ENCODE data around the gene SENP3. TPM values are rescaled to one million over a fixed set of nuclear protein-coding genes. Genes with fewer than 3 reads are reported as not detected.

SENP3 gene
- total RNA-seq, 1 experiment from 2014 or later: 101 TPM

GRCh38 chr17:7548585-7549400 lies 12.9 kb upstream of the SENP3 start, which contains the start of gene TNFSF12:
TNFSF12 (plus strand) TSS chr17:7549058; CDS start chr17:7549154, 96 bp downstream.
- H3K27me3 ChIP-seq (replicated peaks): no peaks in the 10 kb centered on the region
- H3K36me3 ChIP-seq: no peaks in the 10 kb centered on the region
- no peaks in the 10 kb centered on the region for H3K9me3 ChIP-seq (replicated peaks)
- peaks cover 12% of the 10 kb centered on the region for H3K4me1 ChIP-seq (replicated peaks)
- peak within 1 kb of the TSS; percentile 47 for H3K4me3 ChIP-seq
- DNase-seq (ENCODE audit: low read depth in 1 of 2, low spot score in 2 of 2): peak; percentile 29 to 61
- H3K27ac ChIP-seq: no peak within 1 kb of the TSS

- DNase-seq (ENCODE audit: low read depth in 1 of 2, low spot score in 2 of 2): no peak
- H3K4me3 ChIP-seq: peak overlapping the region; percentile 47
- H3K36me3 ChIP-seq: no peaks in the 10 kb centered on the region
- no peaks in the 10 kb centered on the region for H3K27me3 ChIP-seq (replicated peaks)
- H3K4me1 ChIP-seq (replicated peaks): peaks cover 12% of the 10 kb centered on the region
- no peaks in the 10 kb centered on the region for H3K9me3 ChIP-seq (replicated peaks)
- no peak overlapping the region for H3K27ac ChIP-seq
Observed at GRCh38 chr17:7549401-7550055, 12.2 kb upstream of the SENP3 start.

GRCh38 chr17:7550344-7550743 lies 11.4 kb upstream of the SENP3 start:
- Histone ChIP-seq H3K4me1 (replicated peaks) (peaks cover 12% of the 10 kb centered on the region), H3K36me3 (no peaks in the 10 kb centered on the region), H3K4me3 (no peak overlapping the region), H3K27ac (no peak overlapping the region), H3K27me3 (replicated peaks) (no peaks in the 10 kb centered on the region), H3K9me3 (replicated peaks) (no peaks in the 10 kb centered on the region)
- DNase-seq (ENCODE audit: low read depth in 1 of 2, low spot score in 2 of 2): no peak

- Histone ChIP-seq H3K4me3 (no peak overlapping the region), H3K27ac (no peak overlapping the region), H3K4me1 (replicated peaks) (peaks cover 12% of the 10 kb centered on the region), H3K27me3 (replicated peaks) (no peaks in the 10 kb centered on the region), H3K9me3 (replicated peaks) (no peaks in the 10 kb centered on the region), H3K36me3 (no peaks in the 10 kb centered on the region)
- no peak for DNase-seq (ENCODE audit: low read depth in 1 of 2, low spot score in 2 of 2)
Observed at GRCh38 chr17:7551396-7551795, 10.3 kb upstream of the SENP3 start.

GRCh38 chr17:7552621-7553051 lies 9.1 kb upstream of the SENP3 start:
- no peaks in the 10 kb centered on the region for H3K27me3 ChIP-seq (replicated peaks)
- H3K27ac ChIP-seq: no peak overlapping the region
- no peaks in the 10 kb centered on the region for H3K9me3 ChIP-seq (replicated peaks)
- DNase-seq (ENCODE audit: low read depth in 1 of 2, low spot score in 2 of 2): no peak
- H3K4me3 ChIP-seq: no peak overlapping the region
- H3K4me1 ChIP-seq (replicated peaks): peaks cover 12% of the 10 kb centered on the region
- no peaks in the 10 kb centered on the region for H3K36me3 ChIP-seq

GRCh38 chr17:7553356-7553755 lies 8.4 kb upstream of the SENP3 start:
- H3K4me3 ChIP-seq: no peak overlapping the region
- no peak for DNase-seq (ENCODE audit: low read depth in 1 of 2, low spot score in 2 of 2)
- peaks cover 10% of the 10 kb centered on the region for H3K4me1 ChIP-seq (replicated peaks)
- no peaks in the 10 kb centered on the region for H3K9me3 ChIP-seq (replicated peaks)
- no peaks in the 10 kb centered on the region for H3K36me3 ChIP-seq
- H3K27ac ChIP-seq: no peak overlapping the region
- no peaks in the 10 kb centered on the region for H3K27me3 ChIP-seq (replicated peaks)

GRCh38 chr17:7555320-7555948 lies 6.3 kb upstream of the SENP3 start:
- peaks cover 2% of the 10 kb centered on the region for H3K4me1 ChIP-seq (replicated peaks)
- no peak overlapping the region for H3K4me3 ChIP-seq
- no peaks in the 10 kb centered on the region for H3K27me3 ChIP-seq (replicated peaks)

GRCh38 chr17:7556627-7557026 lies 5.1 kb upstream of the SENP3 start:
- DNase-seq (ENCODE audit: low read depth in 1 of 2, low spot score in 2 of 2): no peak
- H3K36me3 ChIP-seq: no peaks in the 10 kb centered on the region

More at GRCh38 chr17:7555320-7555948, 6.3 kb upstream of the SENP3 start:
- no peak for DNase-seq (ENCODE audit: low read depth in 1 of 2, low spot score in 2 of 2)
- Histone ChIP-seq H3K9me3 (replicated peaks) (no peaks in the 10 kb centered on the region), H3K27ac (no peak overlapping the region), H3K36me3 (no peaks in the 10 kb centered on the region)

GRCh38 chr17:7557147-7557764 lies 4.5 kb upstream of the SENP3 start:
- DNase-seq (ENCODE audit: low read depth in 1 of 2, low spot score in 2 of 2): no peak
- Histone ChIP-seq H3K9me3 (replicated peaks) (no peaks in the 10 kb centered on the region), H3K4me3 (no peak overlapping the region), H3K36me3 (peaks cover 4% of the 10 kb centered on the region; the same call in 1 of the 2 replicates), H3K27me3 (replicated peaks) (no peaks in the 10 kb centered on the region), H3K4me1 (replicated peaks) (peaks cover 7% of the 10 kb centered on the region), H3K27ac (no peak overlapping the region)

More at GRCh38 chr17:7556627-7557026, 5.1 kb upstream of the SENP3 start:
- no peaks in the 10 kb centered on the region for H3K9me3 ChIP-seq (replicated peaks)
- H3K27ac ChIP-seq: no peak overlapping the region
- H3K27me3 ChIP-seq (replicated peaks): no peaks in the 10 kb centered on the region
- peaks cover 7% of the 10 kb centered on the region for H3K4me1 ChIP-seq (replicated peaks)
- no peak overlapping the region for H3K4me3 ChIP-seq

GRCh38 chr17:7557775-7558543 lies 3.8 kb upstream of the SENP3 start:
- DNase-seq (ENCODE audit: low read depth in 1 of 2, low spot score in 2 of 2): no peak
- Histone ChIP-seq H3K27ac (no peak overlapping the region), H3K4me1 (replicated peaks) (peaks cover 12% of the 10 kb centered on the region), H3K27me3 (replicated peaks) (no peaks in the 10 kb centered on the region), H3K9me3 (replicated peaks) (no peaks in the 10 kb centered on the region), H3K36me3 (peaks cover 4% of the 10 kb centered on the region), H3K4me3 (no peak overlapping the region)

GRCh38 chr17:7558544-7559319 lies 3.0 kb upstream of the SENP3 start, which contains the start of gene TNFSF13:
TNFSF13 (plus strand) TSS chr17:7558750; CDS start chr17:7559040, 290 bp downstream.
- Histone ChIP-seq H3K4me3 (no peak within 1 kb of the TSS), H3K36me3 (peaks cover 10% of the 10 kb centered on the region), H3K27ac (no peak within 1 kb of the TSS), H3K4me1 (replicated peaks) (peaks cover 14% of the 10 kb centered on the region), H3K9me3 (replicated peaks) (no peaks in the 10 kb centered on the region), H3K27me3 (replicated peaks) (no peaks in the 10 kb centered on the region)
- no peak for DNase-seq (ENCODE audit: low read depth in 1 of 2, low spot score in 2 of 2)

GRCh38 chr17:7559320-7560171 lies 2.2 kb upstream of the SENP3 start:
- H3K36me3 ChIP-seq: peaks cover 19% of the 10 kb centered on the region
- H3K27me3 ChIP-seq (replicated peaks): no peaks in the 10 kb centered on the region
- H3K4me3 ChIP-seq: no peak overlapping the region
- H3K9me3 ChIP-seq (replicated peaks): no peaks in the 10 kb centered on the region
- no peak for DNase-seq (ENCODE audit: low read depth in 1 of 2, low spot score in 2 of 2)
- H3K27ac ChIP-seq: no peak overlapping the region
- peaks cover 14% of the 10 kb centered on the region for H3K4me1 ChIP-seq (replicated peaks)

Data from SJSA1 (cell line).